ENCODE measurements around the gene CHST15. TPM values are rescaled to one million over a fixed set of nuclear protein-coding genes. Genes with fewer than 3 reads are reported as not detected.

The CHST15 gene
- total RNA-seq, 2 experiments from 2014 or later = 14.7 to 26.4 TPM

GRCh38 chr10:124016804-124017375 lies 76.5 kb downstream of the CHST15 start:
- H3K4me1 ChIP-seq (ENCODE audit: insufficient read depth, low read length, poor library complexity, severe bottlenecking) = no peaks in the 10 kb centered on the region
- H3K4me3 ChIP-seq (ENCODE audit: low read depth, low read length, poor library complexity, severe bottlenecking) = no peak overlapping the region
- no peaks in the 10 kb centered on the region for H3K9me2 ChIP-seq (ENCODE audit: insufficient read depth, low read length)
- no TSS peak for BruUV-seq (replicated peaks)
- no peak overlapping the region for H2AFZ ChIP-seq (ENCODE audit: low read length)
- ChIA-PET POLR2A (no interaction called here), CTCF (ENCODE audit: unreplicated experiment) (no interaction called here)
- H3K36me3 ChIP-seq (ENCODE audit: insufficient read depth, low read length) = peaks cover 59% of the 10 kb centered on the region
- TF ChIP-seq CTCF (conservative IDR thresholded peaks at IDR 0.05; ENCODE audit: low read length) (no peak), EZH2phosphoT487 (IDR thresholded peaks at IDR 0.05; ENCODE audit: borderline replicate concordance, low read depth, low read length) (no peak)
- H3K9me3 ChIP-seq (ENCODE audit: low read length) = no peaks in the 10 kb centered on the region; the same call in 1 of the 2 replicates
- no peaks in the 10 kb centered on the region for H3K79me2 ChIP-seq (ENCODE audit: insufficient read depth, low read depth, low read length)
- no peak overlapping the region for H3K4me2 ChIP-seq (ENCODE audit: low read length)
- H3K27ac ChIP-seq (ENCODE audit: low read depth, low read length, poor library complexity, severe bottlenecking) = no peak overlapping the region
- intact Hi-C loops (cut with micrococcal nuclease; ENCODE audit: unreplicated experiment) = no loop called here
- no peaks in the 10 kb centered on the region for H4K20me1 ChIP-seq (ENCODE audit: insufficient read depth, low read length)
- DNase-seq (ENCODE audit: low spot score) = no peak

- no peaks in the 10 kb centered on the region for H3K9me2 ChIP-seq (ENCODE audit: insufficient read depth, low read length)
- no peaks in the 10 kb centered on the region; the same call in 1 of the 2 replicates for H3K9me3 ChIP-seq (ENCODE audit: low read length)
- no peak for DNase-seq (ENCODE audit: low spot score)
- intact Hi-C loops (cut with micrococcal nuclease; ENCODE audit: unreplicated experiment) = no loop called here
- no peak overlapping the region for H3K27ac ChIP-seq (ENCODE audit: low read depth, low read length, poor library complexity, severe bottlenecking)
- H3K4me1 ChIP-seq (ENCODE audit: insufficient read depth, low read length, poor library complexity, severe bottlenecking) = no peaks in the 10 kb centered on the region
- TF ChIP-seq EZH2phosphoT487 (IDR thresholded peaks at IDR 0.05; ENCODE audit: borderline replicate concordance, low read depth, low read length) (no peak), CTCF (conservative IDR thresholded peaks at IDR 0.05; ENCODE audit: low read length) (no peak)
- no peak overlapping the region for H3K4me2 ChIP-seq (ENCODE audit: low read length)
- no peaks in the 10 kb centered on the region for H4K20me1 ChIP-seq (ENCODE audit: insufficient read depth, low read length)
- ChIA-PET CTCF (ENCODE audit: unreplicated experiment) (no interaction called here), POLR2A (interaction anchor here (0.6 kb wide), 1 partner anchor 874 kb away, joined by 4 read pairs; no protein-coding TSS in a partner anchor)
- H3K79me2 ChIP-seq (ENCODE audit: insufficient read depth, low read depth, low read length) = no peaks in the 10 kb centered on the region
- H2AFZ ChIP-seq (ENCODE audit: low read length) = no peak overlapping the region
- H3K36me3 ChIP-seq (ENCODE audit: insufficient read depth, low read length) = peaks cover 56% of the 10 kb centered on the region
- no peak overlapping the region for H3K4me3 ChIP-seq (ENCODE audit: low read depth, low read length, poor library complexity, severe bottlenecking)
- no TSS peak for BruUV-seq (replicated peaks)
Observed at GRCh38 chr10:124015991-124016390, 77.4 kb downstream of the CHST15 start.

GRCh38 chr10:124014416-124015154 lies 78.8 kb downstream of the CHST15 start:
- no peak overlapping the region for H3K27ac ChIP-seq (ENCODE audit: low read depth, low read length, poor library complexity, severe bottlenecking)
- no peaks in the 10 kb centered on the region for H3K9me2 ChIP-seq (ENCODE audit: insufficient read depth, low read length)
- TF ChIP-seq EZH2phosphoT487 (IDR thresholded peaks at IDR 0.05; ENCODE audit: borderline replicate concordance, low read depth, low read length) (no peak), CTCF (conservative IDR thresholded peaks at IDR 0.05; ENCODE audit: low read length) (no peak)
- no peak overlapping the region for H3K4me3 ChIP-seq (ENCODE audit: low read depth, low read length, poor library complexity, severe bottlenecking)
- no peaks in the 10 kb centered on the region for H3K79me2 ChIP-seq (ENCODE audit: insufficient read depth, low read depth, low read length)
- H2AFZ ChIP-seq (ENCODE audit: low read length) = no peak overlapping the region
- ChIA-PET CTCF (ENCODE audit: unreplicated experiment) (no interaction called here), POLR2A (interaction anchor here (1.0 kb wide), 1 partner anchor 206 kb away, joined by 5 read pairs; no protein-coding TSS in a partner anchor)
- intact Hi-C loops (cut with micrococcal nuclease; ENCODE audit: unreplicated experiment) = no loop called here
- no peak for DNase-seq (ENCODE audit: low spot score)
- BruUV-seq (replicated peaks) = no TSS peak
- H3K4me1 ChIP-seq (ENCODE audit: insufficient read depth, low read length, poor library complexity, severe bottlenecking) = no peaks in the 10 kb centered on the region
- H3K4me2 ChIP-seq (ENCODE audit: low read length) = no peak overlapping the region
- H4K20me1 ChIP-seq (ENCODE audit: insufficient read depth, low read length) = no peaks in the 10 kb centered on the region
- H3K36me3 ChIP-seq (ENCODE audit: insufficient read depth, low read length) = peaks cover 47% of the 10 kb centered on the region
- H3K9me3 ChIP-seq (ENCODE audit: low read length) = no peaks in the 10 kb centered on the region; the same call in 1 of the 2 replicates
